HG03060 (cell line): ENCODE data around the gene NAP1L1.

ENCODE experiments used
- ATAC-seq: cut with Tn5 transposase; IDR thresholded peaks from one replicate; pipeline ENCODE4 v1.9.1; 2021; ENCODE audit warnings: low read depth, moderate number of reproducible peaks; ENCODE audit not compliant: unreplicated experiment

NAP1L1 gene

GRCh38 chr12:76084863-76085519 lies 506 bp upstream of the NAP1L1 start:
- ATAC-seq, result peak; percentile 32

GRCh38 chr12:76083246-76083903 lies 1.1 kb downstream of the NAP1L1 start:
- ATAC-seq, result no peak

GRCh38 chr12:76081909-76082308 lies 2.6 kb downstream of the NAP1L1 start:
- ATAC-seq, result no peak

- ATAC-seq, result no peak
Observed at GRCh38 chr12:76080729-76081415, 3.6 kb downstream of the NAP1L1 start.

GRCh38 chr12:76080017-76080728 lies 4.3 kb downstream of the NAP1L1 start:
- no peak for ATAC-seq

- ATAC-seq, result no peak
Observed at GRCh38 chr12:76078748-76079147, 5.7 kb downstream of the NAP1L1 start.

GRCh38 chr12:76075448-76075847 lies 9.0 kb downstream of the NAP1L1 start:
- ATAC-seq, result no peak

GRCh38 chr12:76074701-76075336 lies 9.7 kb downstream of the NAP1L1 start:
- no peak for ATAC-seq

- no peak for ATAC-seq
Observed at GRCh38 chr12:76073561-76073960, 10.9 kb downstream of the NAP1L1 start.

- no peak for ATAC-seq
Observed at GRCh38 chr12:76072568-76072967, 11.9 kb downstream of the NAP1L1 start.

- ATAC-seq, result no peak
Observed at GRCh38 chr12:76069339-76069738, 15.1 kb downstream of the NAP1L1 start.

- ATAC-seq, result no peak
Observed at GRCh38 chr12:76065917-76066316, 18.6 kb downstream of the NAP1L1 start.

GRCh38 chr12:76064904-76065303 lies 19.6 kb downstream of the NAP1L1 start:
- no peak for ATAC-seq

GRCh38 chr12:76060111-76060510 lies 24.4 kb downstream of the NAP1L1 start:
- no peak for ATAC-seq

- no peak for ATAC-seq
Observed at GRCh38 chr12:76057326-76057725, 27.2 kb downstream of the NAP1L1 start.

GRCh38 chr12:76055393-76055792 lies 29.1 kb downstream of the NAP1L1 start:
- no peak for ATAC-seq

GRCh38 chr12:76049575-76050251 lies 34.8 kb downstream of the NAP1L1 start:
- ATAC-seq, result no peak

- no peak for ATAC-seq
Observed at GRCh38 chr12:76047742-76048141, 36.7 kb downstream of the NAP1L1 start.

- ATAC-seq, result no peak
Observed at GRCh38 chr12:76047060-76047459, 37.4 kb downstream of the NAP1L1 start.

- no peak for ATAC-seq
Observed at GRCh38 chr12:76043377-76043776, 41.1 kb downstream of the NAP1L1 start.
